K562 (cell line): ENCODE data around the gene GTPBP2. TPM values are rescaled to one million over a fixed set of nuclear protein-coding genes. Genes with fewer than 3 reads are reported as not detected.
A peak's percentile ranks its signal among the peaks of the same experiment; 100 is the strongest.

Source experiments
- DIDO1 ChIP-seq: fragments of 450-650 bp; IDR thresholded peaks from 2 replicates; pipeline ENCODE4 v1.6.1; 2016; ENCODE audit warnings: low read depth, missing biosample characterization, missing genetic modification characterization
- HMGN3 ChIP-seq: IDR thresholded peaks from 2 replicates; pipeline ENCODE4 v1.6.1; 2011; ENCODE audit warnings: borderline replicate concordance, low read depth, mild to moderate bottlenecking, mixed read lengths, low read length; ENCODE audit not compliant: insufficient read length; ENCODE audit errors: extremely low read depth
- MGA ChIP-seq: fragments of 450-650 bp; IDR thresholded peaks from 2 replicates; pipeline ENCODE4 v1.6.1; 2016; ENCODE audit warnings: mild to moderate bottlenecking, moderate library complexity
- NCOA2 ChIP-seq, 2 experiments: fragments of 450-650 bp; IDR thresholded peaks; 2 replicates each; pipeline ENCODE4 v1.6.1; 2018; ENCODE audit warnings: mild to moderate bottlenecking in 2 of 2, moderate library complexity in 1 of 2; ENCODE audit not compliant: partially characterized antibody in 2 of 2
- NFE2L1 ChIP-seq: fragments of 450-650 bp; IDR thresholded peaks from 2 replicates; pipeline ENCODE4 v1.6.1; 2016; ENCODE audit warnings: missing genetic modification characterization, low read depth, mild to moderate bottlenecking, missing compliant biosample characterization, moderate library complexity, borderline replicate concordance
- NFXL1 ChIP-seq: fragments of 450-650 bp; formaldehyde crosslinking; IDR thresholded peaks from 2 replicates; pipeline ENCODE4 v1.4.0; 2021; ENCODE audit warnings: mild to moderate bottlenecking
- NR4A1 ChIP-seq, 2 experiments: fragments of 250-450 bp in 1 of 2; fragments of 450-650 bp in 1 of 2; sonication (Bioruptor Pico) in 1 of 2; IDR thresholded peaks; 2 replicates each; pipeline versions ENCODE4 v1.4.0 to v1.6.1; 2016 to 2020; ENCODE audit warnings: mild to moderate bottlenecking in 2 of 2, missing compliant biosample characterization in 1 of 2, missing genetic modification characterization in 1 of 2, moderate library complexity in 1 of 2
- PYGO2 ChIP-seq: fragments of 450-650 bp; IDR thresholded peaks from 2 replicates; pipeline ENCODE4 v1.6.1; 2016; ENCODE audit warnings: mild to moderate bottlenecking, missing genetic modification characterization, moderate library complexity, missing compliant biosample characterization
- ZKSCAN3 ChIP-seq: fragments of 250-450 bp; sonication (Bioruptor Pico); IDR thresholded peaks from 2 replicates; pipeline ENCODE4 v1.4.0; 2020
- polyA plus RNA-seq, 8 experiments: library from polyadenylated mRNA; depleted of rRNA in 4 of 8; stranded (reverse) in 5 of 8; unstranded in 3 of 8; fragments of >200 nt; fragmentation: Nextera tagmentation in 2 of 8; fragmentation: Illumina TruSeq in 1 of 8; extraction: Ambion mirVana in 2 of 8; extraction: Trizol in 1 of 8; gene quantifications; 2 replicates each; pipeline versions ENCODE4 v1.2.1 to v1.2.3, GENCODE V29; 2011 to 2014; ENCODE audit warnings: inconsistent platforms in 1 of 8, missing spikeins in 1 of 8
- total RNA-seq, 7 experiments: library from RNA; depleted of rRNA in 6 of 7; stranded (reverse); fragments of >200 nt in 6 of 7; fragmentation: Illumina TruSeq in 2 of 7; extraction: Trizol in 2 of 7; gene quantifications; 2 replicates each; pipeline versions ENCODE4 v1.2.1 to v1.2.3, GENCODE V29; 2011 to 2021; ENCODE audit warnings: low replicate concordance in 1 of 7
- TF ChIP-seq, protein P1 (sequence below), 2 experiments: fragments of 450-650 bp; conservative IDR thresholded peaks; 2 replicates each; pipeline ENCODE4 v1.6.1; 2017; ENCODE audit warnings: mild to moderate bottlenecking in 2 of 2, moderate library complexity in 2 of 2
- TF ChIP-seq, protein P2 (sequence below): fragments of 250-450 bp; sonication (Bioruptor Pico); IDR thresholded peaks from 2 replicates; pipeline ENCODE4 v1.4.0; 2020; ENCODE audit warnings: mild to moderate bottlenecking

Gene GTPBP2
- total and polyA plus RNA-seq, 9 of the 15 experiments (the other 6 are each of a cell fraction or from before 2014, with no cell fraction given): 48.4 to 196 (median 111) TPM

DNA sequence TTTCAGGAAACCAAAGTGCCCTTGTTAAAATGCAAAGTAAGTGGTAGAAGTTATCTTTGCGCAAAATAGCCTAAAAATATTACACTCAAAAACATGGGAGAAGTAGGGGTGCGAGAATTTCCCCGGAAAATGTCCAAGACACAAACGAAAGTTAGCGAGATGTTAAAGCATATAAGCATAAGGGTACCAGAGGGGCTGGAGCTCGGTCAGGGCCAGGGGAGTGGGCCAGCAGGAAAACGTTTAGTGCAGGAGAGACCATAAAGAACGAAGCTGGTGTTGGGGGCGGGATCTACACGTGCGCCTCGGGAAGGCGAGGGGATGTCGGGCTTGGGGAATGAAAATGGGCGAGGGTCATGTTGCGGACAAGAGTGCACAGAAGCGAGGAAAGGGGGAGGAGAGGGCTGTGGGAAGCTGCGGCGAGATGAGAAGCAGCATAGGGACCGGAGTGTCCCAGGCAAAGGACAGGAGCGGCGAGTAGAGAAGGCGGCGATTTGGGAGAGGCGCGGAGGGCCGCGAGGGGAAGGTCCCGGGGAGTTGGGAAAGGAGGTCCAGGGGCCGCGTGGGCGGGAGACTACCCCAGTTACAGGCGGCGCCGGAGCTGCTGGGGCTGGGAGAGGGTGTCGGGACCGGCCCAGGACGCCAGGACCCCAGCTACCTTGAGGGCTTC, 53.8 kb downstream of the GTPBP2 start (continued):
- peak; percentile 79 for TF ChIP-seq MGA
- TF ChIP-seq, protein P1, sequence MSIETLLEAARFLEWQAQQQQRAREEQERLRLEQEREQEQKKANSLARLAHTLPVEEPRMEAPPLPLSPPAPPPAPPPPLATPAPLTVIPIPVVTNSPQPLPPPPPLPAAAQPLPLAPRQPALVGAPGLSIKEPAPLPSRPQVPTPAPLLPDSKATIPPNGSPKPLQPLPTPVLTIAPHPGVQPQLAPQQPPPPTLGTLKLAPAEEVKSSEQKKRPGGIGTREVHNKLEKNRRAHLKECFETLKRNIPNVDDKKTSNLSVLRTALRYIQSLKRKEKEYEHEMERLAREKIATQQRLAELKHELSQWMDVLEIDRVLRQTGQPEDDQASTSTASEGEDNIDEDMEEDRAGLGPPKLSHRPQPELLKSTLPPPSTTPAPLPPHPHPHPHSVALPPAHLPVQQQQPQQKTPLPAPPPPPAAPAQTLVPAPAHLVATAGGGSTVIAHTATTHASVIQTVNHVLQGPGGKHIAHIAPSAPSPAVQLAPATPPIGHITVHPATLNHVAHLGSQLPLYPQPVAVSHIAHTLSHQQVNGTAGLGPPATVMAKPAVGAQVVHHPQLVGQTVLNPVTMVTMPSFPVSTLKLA (conservative IDR thresholded peaks at IDR 0.05): peak; percentile 87 to 90
- TF ChIP-seq HMGN3: no peak
- peak; percentile 52; the same call in 1 of the 2 replicates for TF ChIP-seq DIDO1 (tag)
- TF ChIP-seq NR4A1 (CRISPR knock-in tag; IDR thresholded peaks at IDR 0.05): no peak
- no peak for TF ChIP-seq NR4A1 (tag; IDR thresholded peaks at IDR 0.05)
- TF ChIP-seq, protein P2, sequence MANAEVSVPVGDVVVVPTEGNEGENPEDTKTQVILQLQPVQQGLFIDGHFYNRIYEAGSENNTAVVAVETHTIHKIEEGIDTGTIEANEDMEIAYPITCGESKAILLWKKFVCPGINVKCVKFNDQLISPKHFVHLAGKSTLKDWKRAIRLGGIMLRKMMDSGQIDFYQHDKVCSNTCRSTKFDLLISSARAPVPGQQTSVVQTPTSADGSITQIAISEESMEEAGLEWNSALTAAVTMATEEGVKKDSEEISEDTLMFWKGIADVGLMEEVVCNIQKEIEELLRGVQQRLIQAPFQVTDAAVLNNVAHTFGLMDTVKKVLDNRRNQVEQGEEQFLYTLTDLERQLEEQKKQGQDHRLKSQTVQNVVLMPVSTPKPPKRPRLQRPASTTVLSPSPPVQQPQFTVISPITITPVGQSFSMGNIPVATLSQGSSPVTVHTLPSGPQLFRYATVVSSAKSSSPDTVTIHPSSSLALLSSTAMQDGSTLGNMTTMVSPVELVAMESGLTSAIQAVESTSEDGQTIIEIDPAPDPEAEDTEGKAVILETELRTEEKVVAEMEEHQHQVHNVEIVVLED (CRISPR knock-in tag): no peak
- TF ChIP-seq ZKSCAN3 (CRISPR knock-in tag): no peak
- TF ChIP-seq NFE2L1 (tag): no peak
- no peak for TF ChIP-seq PYGO2
- TF ChIP-seq NCOA2 (IDR thresholded peaks at IDR 0.05; ENCODE audit: partially characterized antibody in 2 of 2): no peak
- no peak for TF ChIP-seq NFXL1
